ENCODE results near the gene SH3RF3. TPM values are rescaled to one million over a fixed set of nuclear protein-coding genes. Genes with fewer than 3 reads are reported as not detected.
A peak's percentile ranks its signal among the peaks of the same experiment; 100 is the strongest.

Gene SH3RF3
- total RNA-seq, 1 donor from 2014 or later, result 59.5 TPM

GRCh38 chr2:109335631-109336176 is 206.7 kb downstream of the SH3RF3 start:
- peaks cover 8% of the 10 kb centered on the region for H3K36me3 Mint-ChIP-seq (ENCODE audit: low read depth)
- peak overlapping the region; percentile 94 for H3K27ac Mint-ChIP-seq (ENCODE audit: unreplicated experiment)
- no peaks in the 10 kb centered on the region for H3K9me3 Mint-ChIP-seq (ENCODE audit: low read depth)
- no peaks in the 10 kb centered on the region for H3K27me3 Mint-ChIP-seq (ENCODE audit: low read depth)
- DNase-seq (ENCODE audit: low spot score), result no peak
- no peak for TF ChIP-seq CTCF (IDR thresholded peaks at IDR 0.05)
- H3K4me3 Mint-ChIP-seq (ENCODE audit: unreplicated experiment), result peak overlapping the region; percentile 44
- H3K4me1 Mint-ChIP-seq (ENCODE audit: low read depth), result peaks cover 95% of the 10 kb centered on the region

GRCh38 chr2:109336296-109336695 is 207.3 kb downstream of the SH3RF3 start:
- Mint-ChIP-seq H3K27me3 (ENCODE audit: low read depth) (no peaks in the 10 kb centered on the region), H3K9me3 (ENCODE audit: low read depth) (no peaks in the 10 kb centered on the region), H3K4me1 (ENCODE audit: low read depth) (peaks cover 95% of the 10 kb centered on the region), H3K27ac (ENCODE audit: unreplicated experiment) (peak overlapping the region; percentile 94), H3K36me3 (ENCODE audit: low read depth) (peaks cover 12% of the 10 kb centered on the region), H3K4me3 (ENCODE audit: unreplicated experiment) (peak overlapping the region; percentile 44)
- TF ChIP-seq CTCF (IDR thresholded peaks at IDR 0.05), result no peak
- DNase-seq (ENCODE audit: low spot score), result no peak

- Mint-ChIP-seq H3K27ac (ENCODE audit: unreplicated experiment) (peak overlapping the region; percentile 73), H3K9me3 (ENCODE audit: low read depth) (no peaks in the 10 kb centered on the region), H3K27me3 (ENCODE audit: low read depth) (no peaks in the 10 kb centered on the region), H3K4me3 (ENCODE audit: unreplicated experiment) (no peak overlapping the region), H3K36me3 (ENCODE audit: low read depth) (peaks cover 12% of the 10 kb centered on the region), H3K4me1 (ENCODE audit: low read depth) (peaks cover 94% of the 10 kb centered on the region)
- no peak for DNase-seq (ENCODE audit: low spot score)
- TF ChIP-seq CTCF (IDR thresholded peaks at IDR 0.05), result no peak
These were observed 208.2 kb downstream of the SH3RF3 start for GRCh38 chr2:109337221-109337620.

- H3K27ac Mint-ChIP-seq (ENCODE audit: unreplicated experiment), result peak overlapping the region; percentile 73
- peaks cover 91% of the 10 kb centered on the region for H3K4me1 Mint-ChIP-seq (ENCODE audit: low read depth)
- no peaks in the 10 kb centered on the region for H3K27me3 Mint-ChIP-seq (ENCODE audit: low read depth)
These were observed 210.5 kb downstream of the SH3RF3 start for GRCh38 chr2:109339519-109339966.

GRCh38 chr2:109340381-109340780 is 211.4 kb downstream of the SH3RF3 start:
- Mint-ChIP-seq H3K4me1 (ENCODE audit: low read depth) (peaks cover 86% of the 10 kb centered on the region), H3K36me3 (ENCODE audit: low read depth) (peaks cover 12% of the 10 kb centered on the region)
- no peak for TF ChIP-seq CTCF (IDR thresholded peaks at IDR 0.05)

More at GRCh38 chr2:109339519-109339966, 210.5 kb downstream of the SH3RF3 start:
- Mint-ChIP-seq H3K36me3 (ENCODE audit: low read depth) (peaks cover 12% of the 10 kb centered on the region), H3K9me3 (ENCODE audit: low read depth) (no peaks in the 10 kb centered on the region), H3K4me3 (ENCODE audit: unreplicated experiment) (no peak overlapping the region)
- TF ChIP-seq CTCF (IDR thresholded peaks at IDR 0.05), result no peak
- DNase-seq (ENCODE audit: low spot score), result no peak

More at GRCh38 chr2:109340381-109340780, 211.4 kb downstream of the SH3RF3 start:
- H3K9me3 Mint-ChIP-seq (ENCODE audit: low read depth), result no peaks in the 10 kb centered on the region
- DNase-seq (ENCODE audit: low spot score), result no peak
- H3K4me3 Mint-ChIP-seq (ENCODE audit: unreplicated experiment), result no peak overlapping the region
- H3K27ac Mint-ChIP-seq (ENCODE audit: unreplicated experiment), result no peak overlapping the region
- no peaks in the 10 kb centered on the region for H3K27me3 Mint-ChIP-seq (ENCODE audit: low read depth)

Data from chondrocyte (in vitro differentiated cells).